Panc1 (cell line): ENCODE data around the gene EFTUD2. TPM values are rescaled to one million over a fixed set of nuclear protein-coding genes. Genes with fewer than 3 reads are reported as not detected.

Experiments used
- ATAC-seq: fragments of 200-7000 bp; cut with Tn5 transposase; 2 replicates; pipeline ENCODE4 v1.9.1; 2020; ENCODE audit warnings: mild to moderate bottlenecking, moderate library complexity
- BruUV-seq: library from RNA; stranded (reverse); fragments of 400-500 nt; replicated peaks from 2 replicates; lab custom pipeline; 2021; lab: Mats Ljungman, UMichigan
- CTCF ChIA-PET: fragments of 300-600 bp; sonication (Branson Sonifier 250); formaldehyde crosslinking; loops from one replicate; lab custom pipeline; 2022; ENCODE audit warnings: antibody characterized with exemption; lab: Charles Lee
- POLR2A ChIA-PET: fragments of 300-600 bp; sonication (Branson Sonifier 250); formaldehyde crosslinking; loops from one replicate; lab custom pipeline; 2022; ENCODE audit warnings: antibody characterized with exemption; lab: Charles Lee
- DNase-seq: peaks from one replicate; pipeline ENCODE4 v3.0.0-alpha.2; 2010; ENCODE audit warnings: low read depth, low spot score
- H3K27ac ChIP-seq: 2 replicates; pipeline ENCODE4 v1.5.1; 2011; ENCODE audit warnings: mild to moderate bottlenecking, low read length, inconsistent platforms
- H3K27me3 ChIP-seq: fragments of 200-500 bp; sonication (Bioruptor generic); 2 replicates; pipeline ENCODE4 v1.6.0; 2014; ENCODE audit warnings: low read length, inconsistent platforms; ENCODE audit not compliant: control insufficient read depth, insufficient read depth
- H3K36me3 ChIP-seq: fragments of 200-500 bp; sonication (Bioruptor generic); 2 replicates; pipeline ENCODE4 v1.5.1; 2014; ENCODE audit warnings: inconsistent platforms, mild to moderate bottlenecking, low read length, moderate library complexity; ENCODE audit not compliant: control insufficient read depth, insufficient read depth
- H3K4me1 ChIP-seq: 2 replicates; pipeline ENCODE4 v1.5.1; 2011; ENCODE audit warnings: inconsistent platforms, mild to moderate bottlenecking, low read length, moderate library complexity; ENCODE audit not compliant: control insufficient read depth, insufficient read depth
- H3K4me3 ChIP-seq, 2 experiments: 2 replicates each; pipeline ENCODE4 v1.5.1; 2011 to 2012; ENCODE audit warnings: low read depth in 2 of 2, low read length in 2 of 2, mild to moderate bottlenecking in 2 of 2, inconsistent platforms in 1 of 2, moderate library complexity in 1 of 2
- H3K9me3 ChIP-seq: fragments of 200-500 bp; sonication (Bioruptor generic); 2 replicates; pipeline ENCODE4 v1.5.1; 2014; ENCODE audit warnings: low read depth, mild to moderate bottlenecking, inconsistent platforms, low read length, moderate library complexity; ENCODE audit not compliant: control insufficient read depth, insufficient read depth
- CTCF ChIP-seq: fragments of 450-650 bp; IDR thresholded peaks from 2 replicates; pipeline ENCODE4 v1.5.1; 2017; ENCODE audit warnings: mild to moderate bottlenecking
- POLR2AphosphoS5 ChIP-seq: IDR thresholded peaks from 2 replicates; pipeline ENCODE4 v1.6.1; 2012; ENCODE audit warnings: mild to moderate bottlenecking, low read depth, low read length, moderate library complexity
- SIN3A ChIP-seq: IDR thresholded peaks from 2 replicates; pipeline ENCODE4 v1.6.1; 2012; ENCODE audit warnings: low read depth, mild to moderate bottlenecking, low read length, moderate library complexity, borderline replicate concordance; ENCODE audit not compliant: insufficient read depth
- TCF7L2 ChIP-seq: IDR thresholded peaks from 2 replicates; pipeline ENCODE4 v1.6.1; 2011; ENCODE audit warnings: mild to moderate bottlenecking, low read depth, low read length, inconsistent platforms
- in situ Hi-C: cut with HindIII; loops from 2 replicates; pipeline ENCODE4 v1.10.0; 2016; ENCODE audit warnings: low sequenced_read_pairs, low pct_unique_long_range_greater_than_20kb
- intact Hi-C: fragments of 100-400 bp; cut with micrococcal nuclease; formaldehyde crosslinking; loops from one replicate; pipeline ENCODE4 v1.10.0; 2022; ENCODE audit not compliant: unreplicated experiment
- total RNA-seq: library from RNA; stranded (reverse); gene quantifications from one replicate; pipeline ENCODE4 v1.2.1, GENCODE V29; 2021; ENCODE audit not compliant: unreplicated experiment
- TF ChIP-seq, protein P1 (sequence below), 2 experiments: IDR thresholded peaks; 2 replicates each; pipeline ENCODE4 v1.6.1; 2011 to 2012; ENCODE audit warnings: low read depth in 2 of 2, control low read depth in 1 of 2, low read length in 1 of 2, mild to moderate bottlenecking in 1 of 2, moderate library complexity in 1 of 2; ENCODE audit not compliant: insufficient read depth in 1 of 2

Gene EFTUD2
- total RNA-seq, 1 experiment from 2014 or later, result 98.0 TPM

GRCh38 chr17:44914148-44914547 lies 14.9 kb upstream of the EFTUD2 start:
- no peak for DNase-seq
- BruUV-seq, result no TSS peak
- in situ Hi-C loops (no loop called here), intact Hi-C loops (no loop called here)
- Histone ChIP-seq H3K9me3 (no peaks in the 10 kb centered on the region), H3K27me3 (no peaks in the 10 kb centered on the region), H3K4me1 (no peaks in the 10 kb centered on the region), H3K36me3 (no peaks in the 10 kb centered on the region), H3K27ac (no peak overlapping the region), H3K4me3 (no peak overlapping the region)
- ChIA-PET CTCF (no interaction called here), POLR2A (no interaction called here)
- ATAC-seq, result no peak
- TF ChIP-seq SIN3A (no peak), POLR2AphosphoS5 (no peak), TCF7L2 (no peak), CTCF (no peak)
- TF ChIP-seq, protein P1, sequence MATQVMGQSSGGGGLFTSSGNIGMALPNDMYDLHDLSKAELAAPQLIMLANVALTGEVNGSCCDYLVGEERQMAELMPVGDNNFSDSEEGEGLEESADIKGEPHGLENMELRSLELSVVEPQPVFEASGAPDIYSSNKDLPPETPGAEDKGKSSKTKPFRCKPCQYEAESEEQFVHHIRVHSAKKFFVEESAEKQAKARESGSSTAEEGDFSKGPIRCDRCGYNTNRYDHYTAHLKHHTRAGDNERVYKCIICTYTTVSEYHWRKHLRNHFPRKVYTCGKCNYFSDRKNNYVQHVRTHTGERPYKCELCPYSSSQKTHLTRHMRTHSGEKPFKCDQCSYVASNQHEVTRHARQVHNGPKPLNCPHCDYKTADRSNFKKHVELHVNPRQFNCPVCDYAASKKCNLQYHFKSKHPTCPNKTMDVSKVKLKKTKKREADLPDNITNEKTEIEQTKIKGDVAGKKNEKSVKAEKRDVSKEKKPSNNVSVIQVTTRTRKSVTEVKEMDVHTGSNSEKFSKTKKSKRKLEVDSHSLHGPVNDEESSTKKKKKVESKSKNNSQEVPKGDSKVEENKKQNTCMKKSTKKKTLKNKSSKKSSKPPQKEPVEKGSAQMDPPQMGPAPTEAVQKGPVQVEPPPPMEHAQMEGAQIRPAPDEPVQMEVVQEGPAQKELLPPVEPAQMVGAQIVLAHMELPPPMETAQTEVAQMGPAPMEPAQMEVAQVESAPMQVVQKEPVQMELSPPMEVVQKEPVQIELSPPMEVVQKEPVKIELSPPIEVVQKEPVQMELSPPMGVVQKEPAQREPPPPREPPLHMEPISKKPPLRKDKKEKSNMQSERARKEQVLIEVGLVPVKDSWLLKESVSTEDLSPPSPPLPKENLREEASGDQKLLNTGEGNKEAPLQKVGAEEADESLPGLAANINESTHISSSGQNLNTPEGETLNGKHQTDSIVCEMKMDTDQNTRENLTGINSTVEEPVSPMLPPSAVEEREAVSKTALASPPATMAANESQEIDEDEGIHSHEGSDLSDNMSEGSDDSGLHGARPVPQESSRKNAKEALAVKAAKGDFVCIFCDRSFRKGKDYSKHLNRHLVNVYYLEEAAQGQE (IDR thresholded peaks at IDR 0.05; ENCODE audit: insufficient read depth in 1 of 2, low read depth in 2 of 2, low read length in 1 of 2), result no peak

- no peaks in the 10 kb centered on the region for H3K27me3 ChIP-seq
- TF ChIP-seq, protein P1 (IDR thresholded peaks at IDR 0.05; ENCODE audit: insufficient read depth in 1 of 2, low read depth in 2 of 2, low read length in 1 of 2), result no peak
- TF ChIP-seq CTCF, result no peak
- no peak for TF ChIP-seq SIN3A
- intact Hi-C loops, result no loop called here
- ATAC-seq (no peak), DNase-seq (no peak)
- in situ Hi-C loops, result no loop called here
- H3K9me3 ChIP-seq, result no peaks in the 10 kb centered on the region
- no peaks in the 10 kb centered on the region for H3K36me3 ChIP-seq
- H3K27ac ChIP-seq, result no peak overlapping the region
- ChIA-PET POLR2A (no interaction called here), CTCF (no interaction called here)
- no TSS peak for BruUV-seq
- no peak overlapping the region for H3K4me3 ChIP-seq
- H3K4me1 ChIP-seq, result no peaks in the 10 kb centered on the region
These were observed 14.4 kb upstream of the EFTUD2 start for GRCh38 chr17:44913676-44914075.
